Esophagus mucosa (tissue), 1 donor: ENCODE results near the gene GRK4. TPM values are rescaled to one million over a fixed set of nuclear protein-coding genes. Genes with fewer than 3 reads are reported as not detected.
A peak's percentile ranks its signal among the peaks of the same experiment; 100 is the strongest.
"Not testable (repeated sequence)": the region's sequence is repeated elsewhere in the genome, so short reads cannot be mapped to it uniquely, and the experiment has no call there.

Source experiments
- ATAC-seq: fragments of 200-7000 bp; cut with Tn5 transposase; one replicate; pipeline ENCODE4 v1.9.1; 2020
- total RNA-seq: library from RNA; stranded (reverse); gene quantifications from one replicate; pipeline ENCODE4 v1.2.4, GENCODE V29; 2023
- donor health status: DM: yes; HTN: yes; CAD: no.

Gene GRK4
- total RNA-seq, 1 donor from 2014 or later: 2.0 TPM

DNA sequence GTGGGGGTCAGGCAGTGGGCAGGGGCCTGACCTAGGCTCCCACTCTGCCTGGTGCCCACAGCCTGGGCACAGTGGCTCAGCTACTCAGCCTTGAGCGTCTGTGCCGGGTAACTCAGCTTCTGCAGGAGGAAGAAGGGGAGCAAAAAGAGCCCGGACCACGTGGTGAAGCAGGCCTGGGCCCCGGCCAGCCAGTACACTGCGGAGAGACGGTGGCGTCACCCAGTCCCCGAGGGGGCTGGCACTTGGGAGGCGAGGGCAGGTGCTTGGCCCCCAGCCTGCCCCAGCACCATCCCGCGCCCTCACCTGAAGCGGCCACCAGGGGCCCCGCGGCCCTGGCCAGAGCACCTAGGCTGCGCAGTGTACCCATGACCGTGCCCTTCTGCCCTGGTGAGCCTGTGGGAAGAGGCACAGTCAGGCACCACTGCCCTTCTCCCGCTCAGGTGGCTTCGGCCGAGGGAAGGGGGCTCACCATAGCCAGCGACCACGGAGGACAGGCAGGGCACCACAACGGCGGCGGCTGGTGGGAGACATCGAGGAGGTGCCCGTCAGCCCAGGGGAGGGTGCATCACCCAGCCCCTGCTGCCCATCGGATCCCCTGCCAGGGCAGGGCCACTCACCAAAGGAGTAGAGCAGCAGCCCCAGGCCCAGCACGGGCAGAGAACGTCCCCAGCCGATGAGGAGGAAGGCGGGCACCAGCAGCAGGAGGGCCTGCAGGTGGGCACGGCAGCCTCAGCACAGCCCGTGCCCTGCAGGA is 32.4 kb upstream of the GRK4 start:
- no peak for ATAC-seq

DNA sequence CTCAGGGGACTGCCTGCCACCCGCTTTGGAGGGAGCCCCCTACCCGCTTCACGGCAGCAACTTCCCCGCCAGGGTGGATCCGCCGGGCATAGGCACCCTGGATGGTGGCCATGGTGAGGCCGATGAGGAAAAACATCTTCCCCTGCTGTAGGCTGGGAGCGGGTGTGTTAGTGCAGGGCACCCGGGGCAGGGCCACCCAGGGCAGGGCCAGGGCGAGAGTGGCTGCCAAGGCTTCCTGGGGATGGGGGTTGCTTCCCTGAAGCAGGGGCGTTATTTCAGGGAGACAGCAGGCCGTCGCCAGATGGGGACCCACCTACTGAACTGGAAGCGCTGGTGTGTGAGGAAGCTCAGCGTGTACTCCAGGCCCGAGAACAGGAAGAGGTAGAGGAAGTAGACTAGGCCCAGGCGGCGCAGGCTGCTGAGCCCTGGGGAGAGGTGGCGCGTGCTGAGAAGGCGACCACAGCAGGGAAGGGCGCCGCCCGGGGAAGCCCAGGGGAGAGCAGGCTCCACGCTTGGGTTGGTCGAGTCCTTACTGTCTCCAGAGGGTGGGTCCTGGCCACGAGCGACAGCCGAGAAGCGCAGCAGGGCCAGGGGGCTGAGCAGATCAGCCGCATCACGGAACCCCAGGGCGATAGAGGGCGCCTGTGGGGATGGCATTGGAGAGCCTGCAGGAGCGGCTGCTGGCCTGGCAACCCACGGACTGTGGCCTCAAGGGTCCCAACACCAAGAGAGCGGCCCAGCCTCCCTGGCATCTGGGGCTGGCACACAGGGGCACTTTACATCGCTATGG is 31.7 kb upstream of the GRK4 start:
- ATAC-seq: peak; percentile 3

DNA sequence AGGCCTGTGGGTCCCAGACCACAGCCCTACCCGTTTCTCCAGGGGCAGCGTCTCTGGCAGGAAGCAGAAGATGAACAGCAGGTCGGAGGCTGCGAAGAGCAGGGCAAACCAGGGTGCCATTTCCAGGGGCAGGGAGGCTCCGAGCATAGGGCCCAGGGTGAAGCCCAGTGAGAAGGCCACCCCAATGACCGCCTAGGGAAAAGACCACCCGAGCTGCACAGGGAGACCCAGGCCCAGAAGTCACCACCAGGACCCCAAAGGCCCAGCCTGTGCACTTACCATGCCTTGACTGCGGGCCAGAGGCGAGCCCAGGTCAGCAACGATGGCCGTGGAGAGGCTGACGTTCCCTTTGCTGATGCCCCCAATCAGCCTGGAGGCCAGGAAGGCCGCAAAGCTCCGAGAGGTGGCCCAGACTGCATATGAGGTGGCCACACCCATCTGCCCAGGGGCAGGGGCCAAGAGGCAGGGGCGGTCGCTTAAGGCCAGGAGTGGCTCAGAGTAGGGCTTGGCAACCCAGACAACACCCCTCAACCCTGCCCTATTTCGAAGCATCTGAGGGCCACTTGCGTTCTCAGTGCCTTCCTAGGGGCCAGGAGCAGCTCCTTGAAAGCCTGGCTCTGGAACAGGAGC is 30.9 kb upstream of the GRK4 start:
- no peak for ATAC-seq

DNA sequence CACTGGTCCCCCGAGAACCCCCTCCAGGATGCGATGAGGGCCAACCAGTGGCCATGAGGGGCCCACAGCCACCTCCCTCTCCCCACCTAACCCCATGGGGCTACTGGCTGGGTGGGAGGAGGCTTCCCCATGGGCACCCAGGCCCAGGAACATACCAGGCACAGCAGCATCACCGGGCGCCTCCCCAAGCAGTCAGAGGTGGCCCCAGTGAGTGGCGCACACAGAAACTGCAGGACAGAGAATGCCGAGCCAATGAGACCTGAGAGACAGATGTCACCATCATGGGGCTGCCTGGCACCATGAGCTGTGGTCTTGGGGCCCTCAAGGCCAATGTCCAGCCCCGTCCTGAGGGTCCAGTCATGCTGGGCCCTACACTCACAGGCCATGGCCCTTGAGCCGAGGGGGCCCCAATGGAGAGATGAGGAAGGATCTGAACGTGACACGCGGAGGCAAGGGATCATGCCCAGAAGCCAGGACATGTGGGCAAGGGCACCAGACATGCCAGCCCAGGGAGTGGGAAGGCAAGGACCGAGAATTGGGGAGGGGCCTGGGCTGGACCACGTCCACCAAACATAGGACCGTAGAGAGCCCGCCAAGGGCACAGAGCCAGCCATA is 30.3 kb upstream of the GRK4 start:
- no peak for ATAC-seq

DNA sequence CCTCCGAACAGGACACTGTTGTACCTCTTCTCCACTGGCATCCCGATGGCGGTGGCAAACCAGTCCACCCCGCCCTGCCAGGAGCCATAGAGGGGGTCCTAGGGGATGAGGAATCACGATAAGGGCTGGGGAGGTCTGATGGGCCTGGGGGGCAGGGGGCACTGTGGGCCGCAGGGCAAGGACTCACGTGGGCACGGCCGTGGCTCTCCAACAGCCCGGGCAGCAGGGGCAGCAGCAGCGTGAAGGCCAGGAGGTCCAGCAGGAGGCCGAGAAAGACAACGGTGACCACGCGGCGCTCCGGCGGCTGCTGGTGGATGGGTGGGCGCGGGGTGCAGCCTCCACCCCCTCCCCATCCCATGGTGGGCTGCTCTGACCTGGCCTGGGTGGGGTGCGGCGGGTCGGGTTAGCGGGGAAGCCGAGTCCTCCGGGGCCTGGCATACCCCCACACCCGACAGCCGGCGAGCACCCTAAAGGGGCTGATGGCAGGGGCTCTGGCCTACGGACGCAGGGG is 29.8 kb upstream of the GRK4 start:
- ATAC-seq: peak; percentile 0

DNA sequence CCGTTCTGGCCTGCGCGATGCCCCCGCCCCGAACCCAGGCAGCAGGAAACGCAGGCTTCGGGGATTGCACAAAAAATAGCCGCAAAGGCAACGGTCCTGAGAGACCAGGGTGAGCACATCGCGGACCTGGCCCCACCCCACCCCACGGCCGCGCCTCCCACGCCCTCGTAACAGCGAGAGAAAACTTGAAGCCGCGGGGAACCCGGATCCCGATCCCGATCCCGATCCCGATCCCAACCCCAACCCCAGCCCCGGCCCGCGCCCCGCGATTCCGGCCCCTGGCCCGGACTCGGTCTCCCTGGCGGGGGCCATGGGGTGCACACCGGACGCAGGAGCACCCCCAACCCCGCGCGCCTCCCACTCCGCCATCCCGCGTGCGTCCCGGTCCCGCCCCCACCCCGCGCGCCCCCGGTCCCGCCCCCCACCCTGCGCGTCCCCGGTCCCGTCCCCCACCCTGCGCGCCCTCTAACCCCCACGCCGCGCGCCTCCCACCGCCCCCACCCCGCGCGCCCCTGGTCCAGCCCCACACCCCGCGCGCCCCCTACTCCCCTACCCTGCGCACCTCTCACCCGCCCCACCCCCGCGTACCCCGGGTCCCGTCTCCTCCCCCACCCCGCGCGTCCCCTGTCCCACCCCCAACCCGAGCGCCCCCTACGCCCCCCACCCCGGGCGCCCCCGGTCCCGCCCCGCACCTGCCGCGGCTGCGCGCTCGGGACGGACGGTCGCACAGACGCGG is 29.1 kb upstream of the GRK4 start:
- peak; percentile 15 for ATAC-seq

DNA sequence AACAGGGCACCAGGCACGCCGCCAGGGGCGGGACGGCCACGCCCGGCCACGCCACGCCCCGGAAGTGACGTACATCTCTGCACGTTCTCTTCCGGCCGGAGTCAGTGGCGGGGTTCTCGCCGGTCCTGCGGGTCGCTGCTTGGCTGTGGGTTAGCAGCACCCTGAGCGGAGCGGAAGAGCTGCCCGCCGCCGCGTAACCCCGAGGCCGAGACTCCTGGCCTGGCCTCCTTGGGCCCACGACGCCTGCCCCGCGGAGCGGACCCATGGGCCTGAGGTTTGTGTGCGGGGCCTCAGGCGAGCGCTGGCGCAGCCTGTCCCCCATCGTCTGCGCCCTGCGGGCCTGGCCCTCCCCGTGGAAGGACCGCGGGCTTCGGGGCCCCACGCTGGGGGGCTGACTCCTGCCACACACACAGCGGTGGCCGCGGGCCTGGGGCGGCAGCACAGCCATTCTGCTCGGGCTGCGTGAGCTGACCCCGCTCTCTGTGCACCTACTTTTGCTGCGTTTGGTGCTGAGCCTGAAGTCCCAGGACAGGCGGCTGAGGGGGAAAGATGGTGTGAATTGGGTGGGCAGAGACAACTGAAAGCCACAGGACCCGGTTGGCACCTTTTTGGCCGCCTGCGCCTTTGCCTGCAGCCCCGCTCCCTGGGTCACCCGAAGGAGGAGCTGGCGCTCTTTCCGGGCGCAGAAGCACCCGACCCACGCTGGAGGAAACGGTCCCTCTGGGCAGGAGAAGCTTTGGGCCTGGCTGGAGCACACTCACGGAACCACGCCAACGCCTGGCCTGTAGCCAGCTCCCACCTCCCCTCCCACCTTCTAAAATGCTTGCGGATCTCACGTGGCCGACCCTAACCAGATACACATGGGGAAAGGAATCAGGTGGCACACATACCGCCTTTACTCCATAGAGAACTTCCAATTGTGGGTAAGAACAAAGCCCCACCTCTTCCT is 28.3 kb upstream of the GRK4 start:
- peak; percentile 73 for ATAC-seq

DNA sequence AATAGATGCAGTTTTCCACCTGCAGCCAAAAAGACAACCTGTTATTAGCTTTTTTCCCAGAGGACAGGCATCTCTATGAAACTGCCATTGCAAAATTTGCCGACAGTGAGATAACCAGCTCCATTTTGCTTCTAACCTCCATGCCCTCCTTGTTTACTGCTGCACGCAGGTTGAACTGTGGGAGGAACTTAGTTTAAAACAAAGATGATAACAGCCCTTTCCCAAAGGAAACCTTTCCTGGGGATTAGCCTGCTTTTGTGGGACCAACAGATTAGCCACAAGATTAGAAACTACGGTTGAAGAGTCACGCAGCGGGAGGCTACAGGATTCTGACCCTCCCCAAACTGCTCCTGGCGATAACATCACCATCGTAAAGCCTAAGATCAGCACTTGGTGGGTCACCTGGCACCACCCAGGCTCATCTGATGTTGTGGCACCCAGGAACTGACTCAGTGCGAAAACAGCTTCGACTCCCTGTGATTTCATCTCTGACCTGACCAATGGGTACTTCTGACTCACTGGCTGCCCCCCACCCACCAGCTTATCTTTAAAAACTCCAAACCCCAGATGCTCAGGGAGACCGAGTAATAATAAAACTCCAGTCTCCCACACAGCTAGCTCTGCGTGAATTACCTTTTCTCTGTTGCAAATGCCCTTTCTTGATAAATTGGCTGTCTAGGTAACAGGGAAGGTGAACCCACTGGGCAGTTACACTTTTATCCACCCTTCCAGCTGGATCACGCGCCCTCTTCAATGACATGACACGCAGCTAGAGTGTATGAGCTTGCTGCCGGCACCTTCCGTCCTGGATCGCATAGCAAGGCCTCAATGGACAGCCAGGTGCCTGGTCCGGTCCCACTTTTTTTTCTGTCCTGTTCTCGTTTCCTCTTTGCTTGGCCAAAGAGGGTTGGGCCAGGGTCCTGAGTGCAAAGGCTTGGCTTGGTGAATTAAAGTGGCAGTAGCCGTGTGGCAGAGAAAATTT is 27.3 kb upstream of the GRK4 start:
- ATAC-seq: peak; percentile 2

DNA sequence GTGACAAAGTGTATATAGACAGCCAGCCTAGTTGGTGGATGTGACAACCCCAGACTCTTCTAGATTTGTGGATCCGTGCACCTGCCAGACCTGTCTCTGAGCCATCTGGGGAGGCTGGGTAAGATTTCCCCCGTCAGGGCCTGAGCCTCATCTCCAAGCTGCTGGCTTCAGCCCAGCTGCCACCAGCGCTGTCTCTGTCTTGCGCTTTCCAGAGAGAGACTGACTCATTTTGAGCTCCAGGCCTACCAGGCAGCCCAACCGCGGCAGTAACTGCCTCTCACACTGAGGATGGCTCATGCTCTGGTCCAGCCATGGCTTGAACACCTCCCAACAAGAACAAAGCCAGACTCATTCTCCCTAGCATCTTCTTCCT is 26.6 kb upstream of the GRK4 start:
- ATAC-seq: peak; percentile 54

DNA sequence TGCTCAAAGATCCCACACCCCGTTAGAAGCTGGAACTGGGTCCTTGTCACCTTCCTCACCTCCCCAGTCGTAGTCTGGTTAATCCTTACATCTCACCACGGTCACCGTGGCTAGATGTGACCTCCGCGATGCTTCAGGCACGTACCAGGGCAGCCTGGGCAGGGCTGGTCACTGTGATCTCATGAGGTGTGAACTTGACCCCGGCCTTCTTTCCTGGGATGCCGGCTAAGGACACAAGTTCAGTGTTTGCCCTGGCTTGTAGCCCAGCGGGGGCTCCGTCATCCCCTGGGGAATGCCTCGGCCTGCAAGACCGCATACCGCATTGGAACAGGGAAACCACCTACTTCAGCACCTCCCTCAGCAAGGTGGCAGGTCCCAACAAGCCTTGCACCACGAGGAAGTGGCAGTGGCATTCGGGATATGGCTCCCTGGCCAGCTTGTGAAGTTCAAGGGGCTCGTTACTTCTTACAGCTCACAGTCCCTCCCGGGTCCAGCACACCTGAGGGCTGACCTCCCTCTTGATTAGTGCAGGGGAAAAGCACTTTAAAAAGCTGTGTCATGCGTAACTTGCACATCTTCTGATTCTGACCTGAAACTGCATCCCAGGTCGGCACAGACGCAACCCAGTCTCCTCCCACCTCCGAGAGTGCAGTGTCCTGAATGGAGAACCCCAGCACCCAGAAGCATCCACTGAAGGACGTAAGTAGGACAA is 26.1 kb upstream of the GRK4 start:
- peak; percentile 57 for ATAC-seq

DNA sequence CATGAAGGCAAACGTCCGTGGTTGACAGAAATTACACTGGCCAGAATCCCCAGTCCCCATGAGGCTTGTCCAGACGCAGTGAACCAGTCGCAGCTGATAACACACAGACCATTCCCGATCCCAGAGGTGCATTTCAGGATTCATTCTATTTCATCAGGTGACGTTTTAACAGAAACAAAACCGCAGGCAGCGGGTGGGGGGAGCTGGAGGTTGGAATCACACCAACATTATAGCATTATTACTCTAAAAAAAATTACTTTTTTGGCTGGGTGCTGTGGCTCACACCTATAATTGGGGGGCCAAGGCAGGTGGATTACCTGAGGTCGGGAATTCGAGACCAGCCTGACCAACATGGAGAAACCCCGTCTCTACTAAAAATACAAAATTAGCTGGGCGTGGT is 25.4 kb upstream of the GRK4 start:
- ATAC-seq: no peak

DNA sequence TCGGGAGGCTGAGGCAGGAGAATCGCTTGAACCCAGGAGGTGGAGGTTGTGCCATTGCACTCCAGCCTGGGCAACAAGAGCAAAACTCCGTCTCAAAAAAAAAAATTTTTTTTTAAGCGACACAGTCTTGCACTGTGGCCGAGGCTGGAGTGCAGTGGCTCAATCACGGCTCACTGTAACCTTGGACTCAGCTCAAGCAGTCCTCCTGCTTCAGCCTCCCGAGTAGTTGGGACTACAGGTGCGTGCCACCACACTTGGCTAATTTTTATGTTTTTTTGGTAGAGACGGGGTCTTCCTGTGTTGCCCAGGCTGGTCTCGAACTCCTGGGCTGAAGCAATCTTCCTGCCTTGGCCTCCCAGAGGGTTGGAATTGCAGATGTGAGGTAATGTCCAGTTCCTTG is 25.0 kb upstream of the GRK4 start:
- not testable (repeated sequence) for ATAC-seq

DNA sequence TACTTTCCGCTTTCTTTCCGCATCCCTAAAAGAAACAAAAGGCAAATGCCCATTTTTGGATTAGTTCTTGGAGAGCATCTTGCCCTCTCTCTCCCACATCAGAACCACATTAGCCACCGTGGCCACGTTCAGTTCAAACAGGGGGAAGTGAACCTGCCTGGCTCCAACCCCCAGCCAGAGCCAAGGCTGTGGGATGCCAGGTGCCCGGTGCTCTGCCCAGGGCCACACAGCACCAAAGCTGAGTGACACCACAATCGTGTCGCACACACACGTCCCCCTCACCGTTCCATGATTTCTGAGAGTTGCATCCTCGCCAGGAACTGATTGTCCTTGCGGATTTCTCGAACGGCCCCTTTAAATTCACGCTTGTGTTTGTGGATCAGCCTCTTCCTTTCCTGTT is 24.5 kb upstream of the GRK4 start:
- ATAC-seq: no peak

DNA sequence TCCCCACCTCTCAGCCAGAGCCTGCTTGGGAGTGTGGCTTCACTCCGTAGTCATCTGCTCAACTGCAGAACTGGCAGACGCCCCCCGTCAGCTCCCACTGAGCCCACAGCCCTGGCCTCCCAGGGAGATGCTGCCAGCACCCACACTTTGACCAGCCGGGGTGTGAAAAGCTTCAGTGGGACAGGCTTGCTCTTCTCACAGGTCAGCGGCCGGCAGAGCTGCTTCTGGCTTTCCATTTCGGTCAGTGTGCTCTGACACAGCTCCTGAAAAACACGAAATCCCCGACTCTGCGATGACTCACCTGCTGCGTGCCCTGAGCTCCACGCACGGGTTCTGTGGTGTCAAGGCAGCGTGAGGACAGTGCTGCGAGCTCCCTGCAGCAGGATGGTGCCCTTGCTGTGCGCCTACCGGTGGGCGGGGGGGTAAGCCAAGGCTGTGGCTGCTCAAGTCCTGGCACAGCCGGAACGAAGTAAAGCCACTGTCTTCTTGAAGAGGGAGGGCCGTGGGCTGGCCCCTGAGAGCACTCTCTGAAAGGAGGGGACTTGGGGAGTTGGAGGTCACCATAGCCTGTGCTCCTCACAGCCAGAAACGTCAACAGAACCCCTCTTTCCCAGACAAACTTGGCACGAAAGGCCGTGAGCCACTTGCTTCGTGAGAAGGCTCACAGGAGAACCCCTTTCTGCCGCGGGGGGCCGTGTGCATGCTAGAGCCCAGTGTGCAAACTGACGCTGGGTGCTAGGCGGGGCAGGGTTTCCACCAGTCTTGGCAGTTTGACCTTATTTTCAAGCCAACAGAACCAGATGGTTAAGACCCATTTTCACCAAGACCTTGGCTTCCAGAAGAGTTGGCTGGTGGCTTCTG is 23.8 kb upstream of the GRK4 start:
- ATAC-seq: no peak

DNA sequence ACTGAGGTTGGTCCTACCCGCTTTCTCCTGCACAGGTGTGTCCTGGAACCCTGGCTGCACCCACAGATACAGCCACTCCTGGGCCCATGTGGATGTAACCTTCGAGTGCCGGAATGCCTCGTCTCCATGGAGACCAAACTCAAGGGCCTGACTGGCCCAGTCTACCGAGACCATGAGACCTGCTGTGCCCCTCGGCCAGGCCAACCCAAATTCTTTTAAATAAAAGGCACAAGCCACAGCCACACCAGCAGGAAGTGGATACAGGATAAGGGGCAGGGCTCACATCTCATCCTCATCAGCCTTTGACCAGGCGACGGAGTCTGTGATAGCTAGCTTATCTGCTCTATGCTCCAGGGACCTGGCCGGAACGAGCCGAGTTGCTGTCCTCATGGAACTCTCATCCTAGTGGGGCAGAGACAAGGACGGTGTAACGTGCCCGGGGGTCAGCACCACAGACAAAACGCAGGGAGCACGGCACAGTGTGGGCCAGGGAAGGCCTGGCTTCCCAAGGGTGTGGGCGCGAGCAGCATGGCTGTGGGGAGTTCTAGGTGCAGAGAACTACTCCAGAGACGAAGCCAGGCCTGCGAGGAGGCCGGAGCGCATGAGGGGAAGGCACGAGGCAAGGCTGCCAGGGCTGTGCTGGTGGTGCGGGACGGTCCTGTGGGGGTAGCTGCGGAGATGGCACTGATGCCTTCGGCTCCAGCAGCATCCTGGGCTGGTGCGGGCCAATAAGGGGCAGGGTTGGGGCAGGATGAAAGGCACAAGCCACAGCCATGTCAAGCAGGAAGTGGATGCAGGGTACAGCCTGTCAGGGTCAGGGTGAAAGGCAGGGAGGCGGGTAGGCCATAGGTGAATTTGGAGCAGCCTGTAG is 22.9 kb upstream of the GRK4 start:
- ATAC-seq: no peak

DNA sequence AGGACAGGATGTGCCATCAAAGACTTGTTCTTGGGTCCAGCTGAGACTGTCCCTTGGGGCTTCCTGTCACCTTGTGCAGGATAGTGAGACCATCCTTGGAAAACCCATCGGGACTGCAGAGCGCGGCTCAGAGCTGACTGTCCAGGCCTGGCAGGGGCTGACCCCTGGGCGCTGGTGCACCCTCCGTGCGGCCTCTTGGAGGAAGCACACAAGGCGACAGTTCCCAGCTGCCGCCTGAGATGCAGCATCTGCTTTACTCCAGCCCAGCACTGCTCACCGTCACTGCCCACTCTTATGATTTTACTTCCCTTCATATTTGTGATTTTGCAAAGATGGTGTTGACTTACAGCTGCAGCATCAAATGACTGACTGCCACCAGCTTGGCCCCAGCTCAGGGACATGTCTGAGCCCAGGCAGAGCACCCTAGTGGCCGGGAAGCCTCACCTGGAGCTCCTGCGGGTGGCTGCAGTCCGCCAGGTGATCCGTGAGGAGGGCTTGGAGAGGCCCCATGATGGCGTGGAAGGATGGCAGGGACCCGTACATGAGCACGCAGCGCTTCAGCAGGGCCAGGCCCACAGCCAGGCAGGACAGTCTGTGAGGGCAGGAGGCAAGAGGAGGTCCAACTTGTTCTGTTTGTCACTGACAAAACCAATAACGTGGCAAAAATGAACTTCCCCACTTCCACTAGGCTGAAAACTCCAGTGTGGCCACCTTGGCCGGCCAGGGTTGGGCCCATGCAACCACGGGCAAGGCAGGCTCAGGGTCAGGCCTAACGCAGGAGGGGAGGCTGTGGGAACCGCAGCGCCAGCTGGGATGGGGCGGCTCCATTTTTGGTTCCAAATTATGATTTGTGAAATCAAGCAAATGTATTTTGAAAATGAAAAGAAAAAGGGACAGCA is 22.0 kb upstream of the GRK4 start:
- no peak for ATAC-seq
